Measurements from ENCODE around the gene OR9Q2. TPM values are rescaled to one million over a fixed set of nuclear protein-coding genes. Genes with fewer than 3 reads are reported as not detected.

Gene OR9Q2
- total RNA-seq, 1 experiment from 2014 or later, result not detected

DNA sequence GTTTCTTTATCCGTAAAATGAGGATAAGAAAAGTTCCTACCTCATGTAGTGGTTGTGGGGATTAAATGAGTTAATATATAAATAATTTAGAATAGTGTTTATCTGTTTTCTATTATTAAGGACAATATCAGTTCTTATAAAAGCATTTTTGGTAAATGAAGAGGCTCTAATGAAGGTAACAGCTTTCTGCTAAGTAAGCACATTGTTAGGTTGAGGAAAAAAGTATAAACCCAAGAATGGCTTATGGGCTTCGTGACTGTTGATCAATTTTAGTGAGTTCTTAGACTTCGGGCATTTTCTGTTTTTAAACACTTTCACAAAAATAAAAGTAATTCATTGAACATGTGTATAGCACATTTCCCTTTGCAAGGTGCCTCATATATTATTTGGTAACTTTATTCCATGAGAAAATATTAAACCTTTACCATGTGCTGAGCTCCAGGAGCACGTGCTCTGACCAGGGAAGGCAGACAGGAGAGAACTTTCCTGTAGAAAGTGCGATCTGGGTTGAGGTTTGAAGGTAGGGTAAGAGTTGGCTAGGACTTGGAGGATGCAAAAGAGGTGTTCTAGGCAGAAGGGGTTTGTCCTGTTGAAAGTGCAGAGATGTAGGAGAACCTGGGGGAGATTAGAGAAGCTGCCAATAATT, 11.3 kb upstream of the OR9Q2 start:
- Histone ChIP-seq H2AFZ (no peak overlapping the region), H3K4me2 (no peak overlapping the region), H3K27ac (no peak overlapping the region), H3F3A (ENCODE audit: insufficient read depth, low read depth) (no peaks in the 10 kb centered on the region), H4K20me1 (ENCODE audit: insufficient read depth) (no peaks in the 10 kb centered on the region), H3K36me3 (ENCODE audit: low read depth) (no peaks in the 10 kb centered on the region), H3K27me3 (ENCODE audit: insufficient read depth, low read depth) (no peaks in the 10 kb centered on the region; the same call in 1 of the 2 replicates), H3K79me2 (ENCODE audit: low read depth) (no peaks in the 10 kb centered on the region), H3K9me3 (ENCODE audit: insufficient read depth, low read depth) (no peaks in the 10 kb centered on the region), H3K9me2 (ENCODE audit: insufficient read depth) (no peaks in the 10 kb centered on the region; the same call in 1 of the 2 replicates), H3K4me1 (replicated peaks; ENCODE audit: insufficient read depth) (no peaks in the 10 kb centered on the region), H3K4me3 (no peak overlapping the region)
- ChIA-PET POLR2A (ENCODE audit: unreplicated experiment) (no interaction called here), CTCF (no interaction called here)
- intact Hi-C loops (cut with micrococcal nuclease; ENCODE audit: unreplicated experiment), result no loop called here
- no TSS peak for BruUV-seq (replicated peaks)
- no peak for TF ChIP-seq EZH2 (IDR thresholded peaks at IDR 0.05; ENCODE audit: low read depth)
- no peak for TF ChIP-seq CTCF (conservative IDR thresholded peaks at IDR 0.05)
- DNase-seq, result no peak

- Histone ChIP-seq H3K27ac (no peak overlapping the region), H2AFZ (no peak overlapping the region), H3K9me3 (ENCODE audit: insufficient read depth, low read depth) (no peaks in the 10 kb centered on the region), H4K20me1 (ENCODE audit: insufficient read depth) (no peaks in the 10 kb centered on the region), H3K4me1 (replicated peaks; ENCODE audit: insufficient read depth) (no peaks in the 10 kb centered on the region), H3K4me2 (no peak overlapping the region), H3K4me3 (no peak overlapping the region), H3K36me3 (ENCODE audit: low read depth) (no peaks in the 10 kb centered on the region), H3K27me3 (ENCODE audit: insufficient read depth, low read depth) (no peaks in the 10 kb centered on the region; the same call in 1 of the 2 replicates), H3K9me2 (ENCODE audit: insufficient read depth) (no peaks in the 10 kb centered on the region; the same call in 1 of the 2 replicates), H3F3A (ENCODE audit: insufficient read depth, low read depth) (no peaks in the 10 kb centered on the region), H3K79me2 (ENCODE audit: low read depth) (no peaks in the 10 kb centered on the region)
- intact Hi-C loops (cut with micrococcal nuclease; ENCODE audit: unreplicated experiment), result no loop called here
- ChIA-PET POLR2A (ENCODE audit: unreplicated experiment) (no interaction called here), CTCF (no interaction called here)
- no peak for DNase-seq
- TF ChIP-seq EZH2 (IDR thresholded peaks at IDR 0.05; ENCODE audit: low read depth) (no peak), CTCF (conservative IDR thresholded peaks at IDR 0.05) (no peak)
- BruUV-seq (replicated peaks), result no TSS peak
These were observed 10.4 kb upstream of the OR9Q2 start for GRCh38 chr11:58178444-58178843.

- CTCF ChIA-PET, result no interaction called here
- Histone ChIP-seq H3K79me2 (ENCODE audit: low read depth) (no peaks in the 10 kb centered on the region), H4K20me1 (ENCODE audit: insufficient read depth) (no peaks in the 10 kb centered on the region), H3K4me3 (no peak overlapping the region), H3K9me2 (ENCODE audit: insufficient read depth) (no peaks in the 10 kb centered on the region; the same call in 1 of the 2 replicates), H3K36me3 (ENCODE audit: low read depth) (no peaks in the 10 kb centered on the region), H2AFZ (no peak overlapping the region), H3K27me3 (ENCODE audit: insufficient read depth, low read depth) (no peaks in the 10 kb centered on the region; the same call in 1 of the 2 replicates), H3K9me3 (ENCODE audit: insufficient read depth, low read depth) (no peaks in the 10 kb centered on the region), H3K27ac (no peak overlapping the region), H3F3A (ENCODE audit: insufficient read depth, low read depth) (no peaks in the 10 kb centered on the region), H3K4me1 (replicated peaks; ENCODE audit: insufficient read depth) (no peaks in the 10 kb centered on the region), H3K4me2 (no peak overlapping the region)
- BruUV-seq (replicated peaks), result no TSS peak
- POLR2A ChIA-PET (ENCODE audit: unreplicated experiment), result no interaction called here
- no peak for DNase-seq
- intact Hi-C loops (cut with micrococcal nuclease; ENCODE audit: unreplicated experiment), result no loop called here
- TF ChIP-seq EZH2 (IDR thresholded peaks at IDR 0.05; ENCODE audit: low read depth), result no peak
- TF ChIP-seq CTCF (conservative IDR thresholded peaks at IDR 0.05), result no peak
These were observed 9.2 kb upstream of the OR9Q2 start for GRCh38 chr11:58179648-58180047.
